HEK293T (cell line): Measurements from ENCODE around the gene GATA6.

ENCODE experiments used
- CTCF ChIA-PET: fragments of 350-600 bp; formaldehyde crosslinking; extraction: SDS; loops from one replicate; lab custom pipeline; 2021; ENCODE audit warnings: antibody characterized with exemption, inconsistent platforms; lab: Yijun Ruan, JAX
- POLR2A ChIA-PET: fragments of 350-600 bp; formaldehyde crosslinking; extraction: SDS; loops from one replicate; lab custom pipeline; 2020; ENCODE audit warnings: antibody characterized with exemption, inconsistent platforms; lab: Yijun Ruan, JAX
- DNase-seq: peaks from one replicate; pipeline ENCODE4 v3.0.0; 2012; ENCODE audit warnings: mixed read lengths; ENCODE audit errors: extremely low spot score
- ARNT ChIP-seq: fragments of 450-650 bp; IDR thresholded peaks from 2 replicates; pipeline ENCODE4 v1.6.1; 2017; ENCODE audit warnings: mild to moderate bottlenecking
- BHLHE40 ChIP-seq: fragments of 450-650 bp; IDR thresholded peaks from 2 replicates; pipeline ENCODE4 v1.6.1; 2016; ENCODE audit warnings: mild to moderate bottlenecking, moderate library complexity, borderline replicate concordance
- CTBP1 ChIP-seq: fragments of 450-650 bp; IDR thresholded peaks from 2 replicates; pipeline ENCODE4 v1.6.1; 2016; ENCODE audit warnings: borderline replicate concordance
- ELF4 ChIP-seq: fragments of 450-650 bp; IDR thresholded peaks from 2 replicates; pipeline ENCODE4 v1.6.1; 2017; ENCODE audit warnings: antibody characterized with exemption
- FOXA1 ChIP-seq: fragments of 450-650 bp; IDR thresholded peaks from 2 replicates; pipeline ENCODE4 v1.6.1; 2016; ENCODE audit warnings: mild to moderate bottlenecking
- FOXK2 ChIP-seq: fragments of 450-650 bp; IDR thresholded peaks from 2 replicates; pipeline ENCODE4 v1.6.1; 2016; ENCODE audit warnings: mild to moderate bottlenecking
- FOXM1 ChIP-seq: fragments of 450-650 bp; IDR thresholded peaks from 2 replicates; pipeline ENCODE4 v1.6.1; 2017; ENCODE audit warnings: mild to moderate bottlenecking, borderline replicate concordance
- HDGF ChIP-seq: fragments of 450-650 bp; IDR thresholded peaks from 2 replicates; pipeline ENCODE4 v1.6.1; 2017; ENCODE audit warnings: antibody characterized with exemption, borderline replicate concordance
- L3MBTL2 ChIP-seq: fragments of 450-650 bp; conservative IDR thresholded peaks from 2 replicates; pipeline ENCODE4 v1.6.1; 2016; ENCODE audit warnings: mild to moderate bottlenecking
- LEF1 ChIP-seq: fragments of 450-650 bp; IDR thresholded peaks from 2 replicates; pipeline ENCODE4 v1.6.1; 2017; ENCODE audit warnings: mild to moderate bottlenecking, borderline replicate concordance
- NFRKB ChIP-seq: fragments of 450-650 bp; IDR thresholded peaks from 2 replicates; pipeline ENCODE4 v1.6.1; 2016; ENCODE audit warnings: mild to moderate bottlenecking, moderate library complexity
- PKNOX1 ChIP-seq: fragments of 450-650 bp; IDR thresholded peaks from 2 replicates; pipeline ENCODE4 v1.6.1; 2016
- SP1 ChIP-seq: fragments of 450-650 bp; IDR thresholded peaks from 2 replicates; pipeline ENCODE4 v1.6.1; 2017
- SUZ12 ChIP-seq: fragments of 450-650 bp; IDR thresholded peaks from 2 replicates; pipeline ENCODE4 v1.6.1; 2016; ENCODE audit warnings: mild to moderate bottlenecking
- TARDBP ChIP-seq: fragments of 450-650 bp; IDR thresholded peaks from 2 replicates; pipeline ENCODE4 v1.6.1; 2016
- ZNF384 ChIP-seq: fragments of 450-650 bp; IDR thresholded peaks from 2 replicates; pipeline ENCODE4 v1.6.1; 2016

Gene GATA6

GRCh38 chr18:22169011-22169888, at the start of gene GATA6:
TSS of gene GATA6 (plus strand) at chr18:22169589. CDS start at chr18:22171145, 1,556 bp downstream.
- ChIA-PET CTCF (interaction anchor here (0.6 kb wide), 2 partner anchors 27 to 118 kb away, joined by 3 to 4 read pairs; no protein-coding TSS in a partner anchor), POLR2A (interaction anchor here (0.6 to 3.7 kb wide), 13 partner anchors 25 to 324 kb away, joined by 3 to 15 read pairs (median 3); no protein-coding TSS in a partner anchor)
- DNase-seq: peak; percentile 90
- TF ChIP-seq ELF4: no peak
- TF ChIP-seq CTBP1: peak; percentile 55; the same call in 1 of the 2 replicates
- TF ChIP-seq NFRKB: no peak
- TF ChIP-seq L3MBTL2: peak; percentile 74
- no peak for TF ChIP-seq FOXA1
- TF ChIP-seq TARDBP: no peak
- no peak for TF ChIP-seq PKNOX1
- no peak for TF ChIP-seq ZNF384
- TF ChIP-seq BHLHE40: no peak
- TF ChIP-seq FOXM1: no peak; the same call in 1 of the 2 replicates

GRCh38 chr18:22124970-22125369, 44.4 kb upstream of the GATA6 start:
- DNase-seq: no peak
- TF ChIP-seq PKNOX1 (no peak), ZNF384 (no peak), SUZ12 (no peak), FOXM1 (no peak), NFRKB (no peak), BHLHE40 (no peak), ARNT (no peak), CTBP1 (no peak), ELF4 (no peak), HDGF (no peak), SP1 (no peak), L3MBTL2 (no peak), LEF1 (no peak), FOXA1 (no peak)
- ChIA-PET CTCF (interaction anchor here (0.6 to 0.8 kb wide), 2 partner anchors 127 to 1046 kb away, joined by 3 to 4 read pairs; no protein-coding TSS in a partner anchor), POLR2A (no interaction called here)

- DNase-seq: no peak
- ChIA-PET CTCF (interaction anchor here (1.6 kb wide), 1 partner anchor 20 kb away, joined by 4 read pairs; no protein-coding TSS in a partner anchor), POLR2A (no interaction called here)
- TF ChIP-seq HDGF (no peak), LEF1 (no peak), SP1 (no peak), ARNT (no peak), NFRKB (no peak), ELF4 (no peak), SUZ12 (no peak), FOXA1 (no peak), FOXK2 (no peak), ZNF384 (no peak), PKNOX1 (no peak), BHLHE40 (no peak), CTBP1 (no peak), FOXM1 (no peak), TARDBP (no peak), L3MBTL2 (no peak)
Measured at GRCh38 chr18:22128954-22129353, 40.4 kb upstream of the GATA6 start.

GRCh38 chr18:22129778-22130177, 39.6 kb upstream of the GATA6 start:
- ChIA-PET CTCF (interaction anchor here (1.6 kb wide), 1 partner anchor 21 kb away, joined by 4 read pairs; no protein-coding TSS in a partner anchor), POLR2A (no interaction called here)
- TF ChIP-seq LEF1 (no peak), FOXK2 (no peak), BHLHE40 (no peak)
- no peak for DNase-seq

- ChIA-PET CTCF (interaction anchor here (0.6 kb wide), 1 partner anchor 223 kb away, joined by 4 read pairs; no protein-coding TSS in a partner anchor), POLR2A (no interaction called here)
- DNase-seq: no peak
- no peak for TF ChIP-seq BHLHE40
- no peak for TF ChIP-seq FOXA1
- TF ChIP-seq ELF4: no peak
- TF ChIP-seq FOXM1: no peak
- TF ChIP-seq SUZ12: no peak
- TF ChIP-seq ARNT: no peak
- no peak for TF ChIP-seq LEF1
- no peak for TF ChIP-seq ZNF384
- no peak for TF ChIP-seq SP1
- TF ChIP-seq CTBP1: no peak
- no peak for TF ChIP-seq HDGF
- TF ChIP-seq NFRKB: no peak
- no peak for TF ChIP-seq TARDBP
- TF ChIP-seq PKNOX1: no peak
- TF ChIP-seq L3MBTL2: no peak
Measured at GRCh38 chr18:22132258-22132657, 37.1 kb upstream of the GATA6 start.
